ENCODE measurements around the gene CCL28. TPM values are rescaled to one million over a fixed set of nuclear protein-coding genes. Genes with fewer than 3 reads are reported as not detected.

CCL28 gene
- polyA plus RNA-seq, 1 donor, result 0.14 TPM

- DNase-seq (ENCODE audit: low read depth), result no peak
Measured at GRCh38 chr5:43357878-43358281, 54.3 kb downstream of the CCL28 start.

- no peak for DNase-seq (ENCODE audit: low read depth)
Measured at GRCh38 chr5:43357067-43357466, 55.1 kb downstream of the CCL28 start.

GRCh38 chr5:43354774-43355173, 57.4 kb downstream of the CCL28 start:
- no peak for DNase-seq (ENCODE audit: low read depth)

GRCh38 chr5:43353668-43354067, 58.5 kb downstream of the CCL28 start:
- DNase-seq (ENCODE audit: low read depth), result no peak

GRCh38 chr5:43352915-43353314, 59.3 kb downstream of the CCL28 start:
- no peak for DNase-seq (ENCODE audit: low read depth)

- no peak for DNase-seq (ENCODE audit: low read depth)
Measured at GRCh38 chr5:43352131-43352530, 60.1 kb downstream of the CCL28 start.

GRCh38 chr5:43348861-43349363, 63.3 kb downstream of the CCL28 start:
- no peak for DNase-seq (ENCODE audit: low read depth)

- DNase-seq (ENCODE audit: low read depth), result no peak
Measured at GRCh38 chr5:43348207-43348606, 64.0 kb downstream of the CCL28 start.

- DNase-seq (ENCODE audit: low read depth), result no peak
Measured at GRCh38 chr5:43338862-43339261, 73.3 kb downstream of the CCL28 start.

- no peak for DNase-seq (ENCODE audit: low read depth)
Measured at GRCh38 chr5:43336159-43336558, 76.0 kb downstream of the CCL28 start.

GRCh38 chr5:43335681-43336080, 76.5 kb downstream of the CCL28 start:
- DNase-seq (ENCODE audit: low read depth), result no peak

GRCh38 chr5:43332401-43332800, 79.8 kb downstream of the CCL28 start:
- no peak for DNase-seq (ENCODE audit: low read depth)

Other genes starting within 250 kb of the CCL28 start
- 0.42 TPM for gene NIM1K, start 220.2 kb downstream of the CCL28 start, polyA plus RNA-seq (ENCODE audit: insufficient read length)
- gene HMGCS1, start 99.0 kb downstream of the CCL28 start, polyA plus RNA-seq (ENCODE audit: insufficient read length), result 41.8 TPM
- 8.9 TPM for gene TMEM267, start 71.5 kb upstream of the CCL28 start, polyA plus RNA-seq (ENCODE audit: insufficient read length)
- gene C5orf34, start 102.8 kb upstream of the CCL28 start, polyA plus RNA-seq (ENCODE audit: insufficient read length), result 2.9 TPM
- 88.3 TPM for gene PAIP1, start 144.7 kb upstream of the CCL28 start, polyA plus RNA-seq (ENCODE audit: insufficient read length)
- gene NNT, start 190.8 kb upstream of the CCL28 start, polyA plus RNA-seq (ENCODE audit: insufficient read length), result 93.3 TPM